K562 (cell line): ENCODE data around the gene C1QTNF7. TPM values are rescaled to one million over a fixed set of nuclear protein-coding genes. Genes with fewer than 3 reads are reported as not detected.

Experiments used
- ATAC-seq: fragments of 200-7000 bp; cut with Tn5 transposase; 3 replicates; pipeline ENCODE4 v1.9.1; 2020; ENCODE audit warnings: moderate library complexity
- BruUV-seq: library from RNA; stranded (reverse); fragments of 400-500 nt; replicated peaks from 2 replicates; lab custom pipeline; 2021; lab: Mats Ljungman, UMichigan
- CTCF ChIA-PET: fragments of 300-600 bp; formaldehyde crosslinking; extraction: SDS; loops from one replicate; lab custom pipeline; 2021; ENCODE audit warnings: low intra/inter-chr PET ratio; lab: Yijun Ruan, JAX
- POLR2A ChIA-PET: fragments of 300-600, 350-650 bp; sonication (Branson Sonifier 250); formaldehyde crosslinking; extraction: SDS; loops from one replicate; lab custom pipeline; 2021; ENCODE audit warnings: antibody characterized with exemption, inconsistent platforms; lab: Yijun Ruan, JAX
- DNase-seq, 4 experiments: peaks; one replicate each; pipeline versions ENCODE4 v3.0.0 to v3.0.0-alpha.2; 2011 to 2018; ENCODE audit warnings: low spot score in 3 of 4, mixed read lengths in 3 of 4; ENCODE audit errors: extremely low read depth in 1 of 4
- FAIRE-seq: peaks from 2 replicates; lab custom pipeline; 2011; peaks lifted over from hg19 to GRCh38; lab: Jason Lieb, UNC
- H2AFZ ChIP-seq: 2 replicates; pipeline ENCODE4 v1.6.0; 2011; ENCODE audit warnings: low read depth, low read length, control low read depth, inconsistent platforms
- H3K27ac ChIP-seq: fragments of 200-600 bp; 3 replicates; pipeline ENCODE4 v1.8.0; 2011; ENCODE audit warnings: low read depth, mild to moderate bottlenecking, control low read depth, inconsistent platforms, low read length, moderate library complexity, mixed read lengths; ENCODE audit errors: extremely low read depth
- H3K27me3 ChIP-seq, 2 experiments: fragments of 300-600 bp in 1 of 2; 2 replicates in 1 of 2; 3 replicates in 1 of 2; pipeline versions ENCODE4 v1.6.0 to v1.8.0; 2011; ENCODE audit warnings: inconsistent platforms in 2 of 2, low read length in 2 of 2, mild to moderate bottlenecking in 1 of 2, mixed read lengths in 1 of 2, moderate library complexity in 1 of 2; ENCODE audit not compliant: control insufficient read depth in 2 of 2, insufficient read depth in 2 of 2
- H3K36me3 ChIP-seq: fragments of 300-600 bp; 3 replicates; pipeline ENCODE4 v1.8.0; 2011; ENCODE audit warnings: mild to moderate bottlenecking, low read length, inconsistent platforms; ENCODE audit not compliant: control insufficient read depth, insufficient read depth
- H3K4me1 ChIP-seq, 2 experiments: fragments of 200-600 bp in 1 of 2; replicated peaks in 1 of 2; 2 replicates in 1 of 2; 3 replicates in 1 of 2; pipeline versions ENCODE4 v1.5.1 to v1.8.0; 2011; ENCODE audit warnings: inconsistent platforms in 2 of 2, low read length in 2 of 2, mild to moderate bottlenecking in 1 of 2, mixed read lengths in 1 of 2, moderate library complexity in 1 of 2; ENCODE audit not compliant: control insufficient read depth in 2 of 2, insufficient read depth in 2 of 2
- H3K4me2 ChIP-seq: 2 replicates; pipeline ENCODE4 v1.6.1; 2011; ENCODE audit warnings: low read length, control low read depth, inconsistent platforms, mixed read lengths; ENCODE audit not compliant: insufficient read depth
- H3K4me3 ChIP-seq: fragments of 200-600 bp; sonication (generic), shearing (Covaris generic); 2 replicates; pipeline ENCODE4 v1.5.1; 2016; ENCODE audit warnings: control low read depth, inconsistent platforms
- H3K79me2 ChIP-seq: fragments of 200-600 bp; 3 replicates; pipeline ENCODE4 v1.8.0; 2011; ENCODE audit warnings: low read length, inconsistent platforms; ENCODE audit not compliant: control insufficient read depth, insufficient read depth
- H3K9ac ChIP-seq, 2 experiments: 2 replicates each; pipeline versions ENCODE4 v1.6.0 to v1.6.1; 2011; ENCODE audit warnings: low read depth in 2 of 2, low read length in 2 of 2, control low read depth in 1 of 2, inconsistent platforms in 1 of 2, mild to moderate bottlenecking in 1 of 2, mixed read lengths in 1 of 2; ENCODE audit not compliant: insufficient read depth in 1 of 2
- H3K9me1 ChIP-seq: one replicate; pipeline ENCODE4 v1.6.0; 2011; ENCODE audit warnings: inconsistent platforms, mild to moderate bottlenecking, low read length, moderate library complexity; ENCODE audit not compliant: control insufficient read depth, insufficient read depth
- H3K9me3 ChIP-seq: replicated peaks from 2 replicates; pipeline ENCODE4 v1.5.1; 2011; ENCODE audit warnings: low read depth, low read length, inconsistent platforms; ENCODE audit not compliant: control insufficient read depth, insufficient read depth
- H4K20me1 ChIP-seq: replicated peaks from 2 replicates; pipeline ENCODE4 v1.6.1; 2011; ENCODE audit warnings: low read length, inconsistent platforms, mixed read lengths; ENCODE audit not compliant: control insufficient read depth, insufficient read depth
- CCNT2 ChIP-seq: IDR thresholded peaks from 2 replicates; pipeline ENCODE4 v1.6.1; 2011; ENCODE audit warnings: borderline replicate concordance, low read depth, mild to moderate bottlenecking, moderate library complexity, mixed read lengths, low read length; ENCODE audit not compliant: insufficient read length; ENCODE audit errors: extremely low read depth
- CREBBP ChIP-seq: IDR thresholded peaks from one replicate; pipeline ENCODE4 v1.6.1; 2012; ENCODE audit warnings: low read depth, mild to moderate bottlenecking, control low read depth, inconsistent platforms, low read length
- DACH1 ChIP-seq: fragments of 450-650 bp; IDR thresholded peaks from 2 replicates; pipeline ENCODE4 v1.6.1; 2018; ENCODE audit not compliant: partially characterized antibody
- MCM7 ChIP-seq, 2 experiments: fragments of 450-650 bp; IDR thresholded peaks; 2 replicates each; pipeline ENCODE4 v1.6.1; 2016 to 2018
- MYBL2 ChIP-seq, 2 experiments: fragments of 450-650 bp in 1 of 2; sonication (generic) in 1 of 2; formaldehyde crosslinking in 1 of 2; IDR thresholded peaks; 2 replicates each; pipeline versions ENCODE4 v1.6.1 to v1.8.1; 2017 to 2022; ENCODE audit warnings: borderline replicate concordance in 1 of 2, inconsistent platforms in 1 of 2, low read depth in 1 of 2, mild to moderate bottlenecking in 1 of 2, missing genetic modification reagents in 1 of 2, moderate library complexity in 1 of 2
- MYC ChIP-seq, 2 experiments: fragments of 250-450 bp in 1 of 2; sonication (Bioruptor Pico) in 1 of 2; IDR thresholded peaks; 2 replicates each; pipeline versions ENCODE4 v1.5.1 to v1.6.1; 2012 to 2021; ENCODE audit warnings: low read depth in 2 of 2, borderline replicate concordance in 1 of 2, improper control_type of control experiment in 1 of 2, low read length in 1 of 2, mild to moderate bottlenecking in 1 of 2, moderate library complexity in 1 of 2
- RCOR1 ChIP-seq, 2 experiments: IDR thresholded peaks; 2 replicates each; pipeline ENCODE4 v1.6.1; 2012; ENCODE audit warnings: low read depth in 2 of 2, low read length in 2 of 2, borderline replicate concordance in 1 of 2, improper control_type of control experiment in 1 of 2
- ZNF507 ChIP-seq: conservative IDR thresholded peaks from 2 replicates; pipeline ENCODE4 v1.6.1; 2017; ENCODE audit warnings: missing genetic modification characterization, missing compliant biosample characterization
- ZSCAN32 ChIP-seq: fragments of 450-650 bp; formaldehyde crosslinking; IDR thresholded peaks from 2 replicates; pipeline ENCODE4 v1.4.0; 2020; ENCODE audit warnings: mild to moderate bottlenecking, moderate library complexity
- WGBS: fragments of 100-300 bp; shearing (Covaris generic); methylation state at CpG from one replicate; pipeline ENCODE4 v1.1.6; 2016; ENCODE audit warnings: low coverage, mixed read lengths; ENCODE audit not compliant: insufficient coverage; ENCODE audit errors: missing lambda C conversion rate; 5-methylcytosine and 5-hydroxymethylcytosine counted together
- in situ Hi-C: fragments of 300-500 bp; cut with MboI; formaldehyde crosslinking; loops from 4 replicates; pipeline ENCODE4 v1.15.0; 2018; ENCODE audit warnings: inconsistent platforms, mixed read lengths
- intact Hi-C: fragments of 100-400 bp; cut with micrococcal nuclease; formaldehyde crosslinking; loops from 2 replicates; pipeline ENCODE4 v1.14.2; 2022
- polyA plus RNA-seq, 8 experiments: library from polyadenylated mRNA; depleted of rRNA in 4 of 8; stranded (reverse) in 5 of 8; unstranded in 3 of 8; fragments of >200 nt; fragmentation: Nextera tagmentation in 2 of 8; fragmentation: Illumina TruSeq in 1 of 8; extraction: Ambion mirVana in 2 of 8; extraction: Trizol in 1 of 8; gene quantifications; 2 replicates each; pipeline versions ENCODE4 v1.2.1 to v1.2.3, GENCODE V29; 2011 to 2014; ENCODE audit warnings: inconsistent platforms in 1 of 8, missing spikeins in 1 of 8
- total RNA-seq, 7 experiments: library from RNA; depleted of rRNA in 6 of 7; stranded (reverse); fragments of >200 nt in 6 of 7; fragmentation: Illumina TruSeq in 2 of 7; extraction: Trizol in 2 of 7; gene quantifications; 2 replicates each; pipeline versions ENCODE4 v1.2.1 to v1.2.3, GENCODE V29; 2011 to 2021; ENCODE audit warnings: low replicate concordance in 1 of 7

C1QTNF7 gene
- total and polyA plus RNA-seq, 9 of the 15 experiments (the other 6 are each of a cell fraction or from before 2014, with no cell fraction given): not detected

GRCh38 chr4:15488658-15489470 is 61.0 kb downstream of the C1QTNF7 start:
- POLR2A ChIA-PET: interaction anchor here (1.0 kb wide), 1 partner anchor 24 kb away, joined by 3 read pairs; no protein-coding TSS in a partner anchor
- FAIRE-seq (no peak), ATAC-seq (no peak), DNase-seq (no peak)
- CTCF ChIA-PET: no interaction called here
- Histone ChIP-seq H3K4me3 (no peak overlapping the region), H2AFZ (no peak overlapping the region), H3K9ac (no peak overlapping the region), H3K9me3 (no peaks in the 10 kb centered on the region), H4K20me1 (no peaks in the 10 kb centered on the region), H3K4me1 (no peaks in the 10 kb centered on the region), H3K79me2 (no peaks in the 10 kb centered on the region), H3K4me2 (no peak overlapping the region), H3K27ac (no peak overlapping the region), H3K36me3 (no peaks in the 10 kb centered on the region), H3K27me3 (no peaks in the 10 kb centered on the region), H3K9me1 (no peaks in the 10 kb centered on the region)
- no TSS peak for BruUV-seq
- in situ Hi-C loops: loop anchor here (25.0 kb wide), 1 partner anchor 748 kb away; the partner anchor contains the start of gene TAPT1
- WGBS: 30% methylated on average over 6 of the region's 6 CpGs
- TF ChIP-seq MYBL2 (IDR thresholded peaks at IDR 0.05; ENCODE audit: low read depth) (no peak), MYBL2 (CRISPR knock-in tag; IDR thresholded peaks at IDR 0.05; ENCODE audit: borderline replicate concordance) (no peak), MYC (IDR thresholded peaks at IDR 0.05; ENCODE audit: low read depth, low read length) (no peak), MYC (CRISPR knock-in tag; IDR thresholded peaks at IDR 0.05; ENCODE audit: borderline replicate concordance, low read depth) (no peak), CCNT2 (no peak), RCOR1 (IDR thresholded peaks at IDR 0.05; ENCODE audit: borderline replicate concordance in 1 of 2, low read depth in 2 of 2, low read length in 2 of 2) (no peak), ZNF507 (tag) (no peak), ZSCAN32 (CRISPR knock-in tag) (no peak), DACH1 (no peak), MCM7 (IDR thresholded peaks at IDR 0.05) (no peak), CREBBP (no peak)
- intact Hi-C loops: no loop called here
